Thyroid gland (tissue), 4 donors: ENCODE results near the gene BAZ1B.

ENCODE experiments used
- CTCF ChIP-seq, 6 experiments: fragments of 200-600 bp in 3 of 6; fragments of 450-650 bp in 3 of 6; sonication (generic) in 3 of 6; IDR thresholded peaks; one replicate each; pipeline ENCODE4 v1.5.1; 2016 to 2019; ENCODE audit warnings: antibody characterized with exemption in 6 of 6, mild to moderate bottlenecking in 2 of 6, inconsistent platforms in 1 of 6, moderate library complexity in 1 of 6
- POLR2A ChIP-seq, 2 donors: fragments of 450-650 bp; IDR thresholded peaks; one replicate each; pipeline ENCODE4 v1.6.1; 2017; ENCODE audit warnings: antibody characterized with exemption in 2 of 2, mild to moderate bottlenecking in 2 of 2, moderate library complexity in 1 of 2

- TF ChIP-seq POLR2A (IDR thresholded peaks at IDR 0.05) (no peak), CTCF (IDR thresholded peaks at IDR 0.05) (no peak)
Observed at GRCh38 chr7:73436031-73436929, 85.8 kb downstream of the BAZ1B start.
